GM12875 (cell line): Measurements from ENCODE around the gene AP2B1.

Experiments
- H3K4me3 ChIP-seq: one replicate; pipeline ENCODE4 v1.5.1; 2011; ENCODE audit warnings: low read depth, low read length, control low read depth
- TF ChIP-seq, protein P1 (sequence below): IDR thresholded peaks from 2 replicates; pipeline ENCODE4 v1.5.1; 2011; ENCODE audit warnings: low read depth, mild to moderate bottlenecking, control low read depth, inconsistent platforms, low read length, moderate library complexity, borderline replicate concordance; ENCODE audit not compliant: insufficient read depth

Gene AP2B1

DNA sequence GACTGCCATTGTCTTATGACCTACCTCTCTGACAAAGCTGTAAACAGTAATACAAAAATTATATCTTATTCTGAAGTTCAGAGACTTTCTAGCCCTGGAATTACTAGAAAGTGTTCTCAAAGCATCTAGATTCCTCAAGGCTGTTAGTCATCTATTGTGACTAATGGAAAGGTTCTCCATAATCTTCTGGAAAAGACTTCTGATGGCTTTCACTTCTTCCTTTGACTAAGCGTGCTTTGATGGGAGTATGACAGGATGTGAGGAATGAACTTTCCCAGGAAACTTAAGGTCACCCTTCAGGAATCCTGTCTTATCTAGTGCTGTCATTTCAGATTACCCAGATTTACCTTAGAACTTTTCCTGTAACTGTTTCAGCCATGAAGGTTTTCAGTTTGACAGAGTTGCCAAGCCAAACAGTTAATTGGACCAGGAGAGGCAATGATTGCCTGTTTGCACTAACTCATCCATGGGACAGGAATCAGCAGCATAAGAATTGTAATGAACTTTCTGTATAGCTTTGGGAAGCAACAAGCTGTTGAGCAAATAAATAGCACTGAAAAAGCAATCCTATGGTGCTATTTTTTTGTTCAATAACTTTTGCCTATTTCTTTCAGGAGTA, 43.5 kb downstream of the AP2B1 start:
- TF ChIP-seq, protein P1, sequence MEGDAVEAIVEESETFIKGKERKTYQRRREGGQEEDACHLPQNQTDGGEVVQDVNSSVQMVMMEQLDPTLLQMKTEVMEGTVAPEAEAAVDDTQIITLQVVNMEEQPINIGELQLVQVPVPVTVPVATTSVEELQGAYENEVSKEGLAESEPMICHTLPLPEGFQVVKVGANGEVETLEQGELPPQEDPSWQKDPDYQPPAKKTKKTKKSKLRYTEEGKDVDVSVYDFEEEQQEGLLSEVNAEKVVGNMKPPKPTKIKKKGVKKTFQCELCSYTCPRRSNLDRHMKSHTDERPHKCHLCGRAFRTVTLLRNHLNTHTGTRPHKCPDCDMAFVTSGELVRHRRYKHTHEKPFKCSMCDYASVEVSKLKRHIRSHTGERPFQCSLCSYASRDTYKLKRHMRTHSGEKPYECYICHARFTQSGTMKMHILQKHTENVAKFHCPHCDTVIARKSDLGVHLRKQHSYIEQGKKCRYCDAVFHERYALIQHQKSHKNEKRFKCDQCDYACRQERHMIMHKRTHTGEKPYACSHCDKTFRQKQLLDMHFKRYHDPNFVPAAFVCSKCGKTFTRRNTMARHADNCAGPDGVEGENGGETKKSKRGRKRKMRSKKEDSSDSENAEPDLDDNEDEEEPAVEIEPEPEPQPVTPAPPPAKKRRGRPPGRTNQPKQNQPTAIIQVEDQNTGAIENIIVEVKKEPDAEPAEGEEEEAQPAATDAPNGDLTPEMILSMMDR: no peak
- no peak overlapping the region for H3K4me3 ChIP-seq

DNA sequence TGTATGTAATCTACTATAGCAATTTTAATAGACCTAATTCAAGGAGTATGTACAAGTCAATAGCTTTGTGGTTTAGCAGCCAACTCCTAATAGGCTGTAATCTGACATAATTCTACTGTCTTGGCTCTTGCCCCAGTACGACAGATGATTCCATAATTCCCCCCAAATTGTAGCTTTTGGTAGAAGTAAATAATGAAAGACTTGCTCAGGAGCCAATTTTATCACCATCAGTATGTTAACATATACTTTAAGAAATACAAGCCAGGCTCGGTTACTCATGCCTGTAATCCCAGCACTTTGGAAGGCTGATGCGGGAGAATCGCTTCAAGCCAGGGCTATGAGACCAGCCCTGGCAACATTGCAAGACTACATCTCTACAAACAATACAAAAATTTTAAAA, 53.9 kb downstream of the AP2B1 start:
- TF ChIP-seq, protein P1: no peak
- H3K4me3 ChIP-seq: no peak overlapping the region

DNA sequence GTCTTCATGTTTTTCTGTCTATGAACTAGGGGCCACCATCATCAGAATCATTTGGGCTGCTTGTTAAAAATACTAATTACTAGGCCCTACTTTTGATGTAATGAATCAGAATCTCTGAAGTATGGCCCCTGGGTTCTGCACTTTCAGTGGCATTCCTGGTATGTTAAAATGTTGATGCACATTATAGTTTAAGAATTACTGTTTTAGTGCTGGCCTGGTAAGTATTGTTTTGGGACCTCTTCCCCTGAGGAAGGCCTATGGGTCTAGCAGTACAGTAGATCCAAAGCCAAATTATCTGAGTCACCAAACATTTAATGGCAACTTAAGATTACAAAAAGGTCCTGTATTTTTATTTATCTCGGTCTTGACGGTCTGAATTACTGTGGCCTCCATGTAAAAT, 58.8 kb downstream of the AP2B1 start:
- no peak overlapping the region for H3K4me3 ChIP-seq
- TF ChIP-seq, protein P1: no peak

DNA sequence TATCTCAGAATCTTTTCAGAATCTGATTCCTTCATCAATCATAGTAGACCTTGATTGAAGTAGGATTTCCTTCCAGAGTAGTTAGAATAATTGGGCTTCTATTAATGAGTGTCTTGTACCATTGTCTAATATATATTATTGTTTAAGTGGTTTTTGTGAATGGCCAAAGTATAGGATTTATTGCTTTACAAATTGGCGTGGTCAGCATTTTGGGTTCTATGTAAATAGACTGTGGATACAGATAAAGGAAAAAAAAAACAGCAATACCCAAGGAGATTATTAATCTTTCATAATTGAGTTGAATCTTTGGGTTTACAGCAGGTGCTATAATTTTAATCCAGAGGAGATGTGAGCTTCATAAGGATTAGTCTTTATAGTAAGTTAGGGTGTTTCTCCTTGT, 64.3 kb downstream of the AP2B1 start:
- no peak overlapping the region for H3K4me3 ChIP-seq
- TF ChIP-seq, protein P1: no peak

DNA sequence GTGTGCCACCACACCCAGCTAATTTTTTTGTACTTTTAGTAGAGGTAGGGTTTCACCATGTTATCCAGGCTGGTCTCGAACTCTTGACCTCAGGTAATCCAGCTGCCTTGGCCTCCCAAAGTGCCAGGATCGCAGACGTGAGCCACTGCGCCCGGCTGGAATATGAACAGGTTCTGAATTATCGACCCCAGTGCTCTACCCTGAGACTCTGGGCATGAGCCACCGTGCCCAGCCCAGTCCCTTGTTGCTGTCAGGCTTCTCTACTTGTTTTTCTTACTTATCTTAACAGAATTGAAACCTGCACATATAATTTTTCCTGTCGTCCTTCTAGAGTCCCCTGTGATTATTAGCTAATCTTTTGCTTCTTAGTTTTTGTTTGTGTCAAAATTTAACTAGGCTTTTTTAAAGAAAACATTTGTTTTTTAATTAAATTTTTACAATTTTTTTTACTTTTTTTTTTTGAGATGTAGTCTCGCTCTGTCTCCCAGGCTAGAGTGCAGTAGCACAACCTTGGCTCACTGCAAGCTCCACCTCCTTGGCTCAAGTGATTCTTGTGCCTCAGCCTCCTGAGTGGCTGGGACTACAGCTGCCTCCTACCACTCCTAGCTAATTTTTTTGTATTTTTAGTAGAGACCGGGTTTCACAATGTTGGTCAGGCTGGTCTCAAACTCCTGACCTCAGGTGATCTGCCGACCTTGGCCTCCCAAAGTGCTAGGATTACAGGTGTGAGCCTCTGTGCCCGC, 66.7 kb downstream of the AP2B1 start:
- TF ChIP-seq, protein P1: no peak
- no peak overlapping the region for H3K4me3 ChIP-seq

DNA sequence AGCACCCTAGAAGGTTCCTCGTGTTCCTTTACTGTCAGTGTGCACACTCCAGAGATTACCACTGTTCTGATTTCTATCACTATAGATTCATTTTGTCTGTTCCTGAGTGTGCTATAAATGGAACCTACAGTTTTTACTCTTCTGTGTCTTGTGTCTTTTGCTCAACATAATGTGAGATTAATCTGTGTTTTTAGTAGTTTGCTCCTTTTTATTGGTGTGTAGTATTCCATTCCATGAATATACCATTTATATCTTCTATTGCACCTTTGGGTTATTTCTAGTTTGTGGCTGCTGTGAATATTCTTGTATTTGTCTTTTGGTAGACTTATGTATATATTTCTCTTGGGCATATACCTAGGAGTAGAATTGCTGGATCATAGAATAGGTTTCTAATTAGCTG, 68.2 kb downstream of the AP2B1 start:
- TF ChIP-seq, protein P1: no peak
- H3K4me3 ChIP-seq: no peak overlapping the region

DNA sequence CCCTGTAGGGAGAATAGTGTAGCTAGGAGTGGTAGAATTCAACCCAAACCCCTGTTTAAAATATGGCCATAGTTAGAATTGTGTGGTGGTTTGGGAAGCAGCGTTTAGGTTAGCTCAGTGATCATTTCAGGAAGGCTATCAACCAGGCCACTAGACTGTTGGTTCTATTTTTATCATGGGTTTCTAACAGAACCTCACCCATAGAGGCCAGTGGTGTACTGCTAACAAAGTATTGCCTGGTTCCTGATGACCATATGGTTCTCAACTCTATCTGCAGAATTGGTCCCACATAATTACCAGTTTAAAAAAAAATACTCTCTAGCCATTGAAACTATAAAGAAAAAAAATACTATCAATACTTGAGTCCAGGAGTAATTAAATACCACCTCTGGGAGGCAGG, 73.8 kb downstream of the AP2B1 start:
- H3K4me3 ChIP-seq: no peak overlapping the region
- TF ChIP-seq, protein P1: no peak
